Transverse colon (tissue), 3 donors: ENCODE results near the gene UBE2L3.

Experiments used
- EP300 ChIP-seq: sonication (generic); formaldehyde crosslinking; IDR thresholded peaks from one replicate; pipeline ENCODE4 v1.6.1; 2017; ENCODE audit warnings: antibody characterized with exemption, low read depth
- POLR2A ChIP-seq: fragments of 450-650 bp; IDR thresholded peaks from one replicate; pipeline ENCODE4 v1.6.1; 2016; ENCODE audit warnings: antibody characterized with exemption, mild to moderate bottlenecking, moderate library complexity
- TF ChIP-seq, protein P1 (sequence below), 5 experiments: fragments of 200-600 bp in 3 of 5; fragments of 450-650 bp in 2 of 5; sonication (generic) in 3 of 5; IDR thresholded peaks; 1 replicate in 2 of 5; 2 replicates in 3 of 5; pipeline ENCODE4 v1.5.1; 2016 to 2017; ENCODE audit warnings: antibody characterized with exemption in 5 of 5, inconsistent platforms in 3 of 5, mild to moderate bottlenecking in 2 of 5, moderate library complexity in 1 of 5

DNA sequence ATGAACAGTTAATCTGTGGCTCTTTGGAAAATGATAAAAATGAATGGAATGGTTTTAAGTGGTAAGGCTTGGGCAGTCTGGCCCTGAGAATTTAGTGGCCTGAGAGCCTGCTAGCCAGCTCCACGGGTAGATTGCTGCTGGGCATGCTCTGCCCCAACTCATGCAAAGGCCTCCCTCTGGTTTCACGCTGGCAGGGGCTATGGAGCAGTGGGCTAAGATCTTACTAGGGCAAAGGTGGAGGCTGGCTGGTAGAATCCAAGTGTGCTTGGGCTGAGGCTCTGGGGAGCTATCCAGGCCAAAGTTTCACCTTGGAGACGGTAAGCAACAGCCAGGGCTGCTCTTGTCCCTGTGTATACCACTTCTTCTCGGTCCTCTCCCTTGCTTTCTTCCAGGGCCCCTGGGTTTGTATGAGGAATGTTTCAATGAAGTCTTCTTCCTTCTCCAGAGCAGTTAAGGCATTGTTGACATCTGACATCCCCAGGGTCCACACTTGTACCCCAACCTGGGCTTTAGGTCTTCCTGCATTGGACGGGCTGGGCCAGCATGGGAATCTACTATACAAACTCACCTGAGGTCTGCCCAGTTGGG lies 27.4 kb downstream of the UBE2L3 start:
- TF ChIP-seq EP300: no peak
- TF ChIP-seq, protein P1, sequence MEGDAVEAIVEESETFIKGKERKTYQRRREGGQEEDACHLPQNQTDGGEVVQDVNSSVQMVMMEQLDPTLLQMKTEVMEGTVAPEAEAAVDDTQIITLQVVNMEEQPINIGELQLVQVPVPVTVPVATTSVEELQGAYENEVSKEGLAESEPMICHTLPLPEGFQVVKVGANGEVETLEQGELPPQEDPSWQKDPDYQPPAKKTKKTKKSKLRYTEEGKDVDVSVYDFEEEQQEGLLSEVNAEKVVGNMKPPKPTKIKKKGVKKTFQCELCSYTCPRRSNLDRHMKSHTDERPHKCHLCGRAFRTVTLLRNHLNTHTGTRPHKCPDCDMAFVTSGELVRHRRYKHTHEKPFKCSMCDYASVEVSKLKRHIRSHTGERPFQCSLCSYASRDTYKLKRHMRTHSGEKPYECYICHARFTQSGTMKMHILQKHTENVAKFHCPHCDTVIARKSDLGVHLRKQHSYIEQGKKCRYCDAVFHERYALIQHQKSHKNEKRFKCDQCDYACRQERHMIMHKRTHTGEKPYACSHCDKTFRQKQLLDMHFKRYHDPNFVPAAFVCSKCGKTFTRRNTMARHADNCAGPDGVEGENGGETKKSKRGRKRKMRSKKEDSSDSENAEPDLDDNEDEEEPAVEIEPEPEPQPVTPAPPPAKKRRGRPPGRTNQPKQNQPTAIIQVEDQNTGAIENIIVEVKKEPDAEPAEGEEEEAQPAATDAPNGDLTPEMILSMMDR (IDR thresholded peaks at IDR 0.05): no peak
- TF ChIP-seq POLR2A: no peak
